ENCODE results near the gene KCP.

Gene KCP

DNA sequence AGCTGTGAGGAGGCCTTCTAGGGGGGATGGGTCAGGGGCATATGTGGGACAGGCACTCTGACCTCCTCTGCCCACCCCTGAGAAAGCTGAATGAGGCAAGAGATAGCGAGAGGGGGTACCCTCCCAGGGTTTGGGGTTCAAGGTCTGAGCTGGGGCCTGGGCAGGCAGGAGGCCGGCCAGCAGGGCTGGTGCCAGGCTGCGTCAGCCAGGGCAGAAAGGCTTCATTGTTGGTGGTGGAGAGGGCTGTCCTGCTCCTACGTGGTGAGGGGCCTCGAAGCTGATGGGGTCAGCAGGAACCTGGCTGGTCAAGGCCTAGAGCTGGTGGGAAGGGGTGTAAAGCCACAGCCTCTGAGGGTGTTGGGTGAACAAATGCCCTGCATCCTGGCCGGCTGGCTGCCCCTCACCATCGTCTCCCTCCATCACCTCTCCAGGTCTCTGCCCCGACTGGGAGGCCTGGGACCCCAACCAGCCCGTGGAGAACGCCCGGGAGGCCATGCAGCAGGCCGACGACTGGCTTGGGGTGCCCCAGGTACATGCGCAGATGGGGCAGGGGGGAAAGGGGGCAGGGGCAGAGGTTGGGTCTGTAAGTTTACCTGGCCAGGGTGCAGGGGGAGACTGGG is 73.7 kb downstream of the KCP start:
- DNase-seq, result no peak

DNA sequence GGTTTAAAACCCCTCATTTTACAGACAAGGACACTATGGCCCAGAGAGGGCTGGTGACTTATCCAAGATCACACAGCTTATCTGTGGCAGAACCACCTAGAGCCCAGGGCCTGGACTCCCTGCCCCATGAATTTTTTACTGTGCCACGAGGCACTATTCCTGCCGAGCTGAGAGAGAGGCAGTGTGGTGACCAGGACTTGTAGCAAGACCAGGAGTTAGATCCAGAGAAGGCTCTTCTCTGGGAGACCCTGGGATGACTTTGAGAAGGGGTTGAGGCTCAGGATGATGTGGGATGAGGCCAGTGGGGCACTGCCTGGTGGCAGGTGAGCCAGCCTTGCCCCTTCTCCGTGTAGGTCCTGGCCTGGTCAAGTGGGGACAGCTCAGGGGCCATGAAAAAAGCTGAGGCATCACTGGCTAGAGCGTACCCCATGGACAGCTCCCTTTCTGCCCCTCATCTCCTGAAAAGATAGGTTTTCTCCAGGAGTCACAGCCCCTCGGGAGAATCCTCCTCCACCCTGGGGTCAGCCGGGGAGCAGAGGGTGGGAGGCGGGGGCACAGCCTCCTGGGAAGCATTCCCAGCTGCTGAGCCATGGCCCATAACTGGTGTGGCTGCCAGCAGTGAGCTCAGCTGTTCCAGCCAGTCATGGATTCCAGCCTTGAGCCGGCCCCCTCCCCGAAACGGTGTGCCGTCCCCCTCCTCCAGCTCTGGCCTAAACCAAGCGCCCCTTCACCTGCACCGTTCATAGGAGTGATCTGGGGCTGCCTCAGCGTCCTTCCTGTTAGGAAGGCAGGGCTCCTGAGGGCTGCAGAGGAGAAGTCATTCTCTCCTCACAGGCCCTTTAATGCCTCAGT is 74.5 kb downstream of the KCP start:
- no peak for DNase-seq

DNA sequence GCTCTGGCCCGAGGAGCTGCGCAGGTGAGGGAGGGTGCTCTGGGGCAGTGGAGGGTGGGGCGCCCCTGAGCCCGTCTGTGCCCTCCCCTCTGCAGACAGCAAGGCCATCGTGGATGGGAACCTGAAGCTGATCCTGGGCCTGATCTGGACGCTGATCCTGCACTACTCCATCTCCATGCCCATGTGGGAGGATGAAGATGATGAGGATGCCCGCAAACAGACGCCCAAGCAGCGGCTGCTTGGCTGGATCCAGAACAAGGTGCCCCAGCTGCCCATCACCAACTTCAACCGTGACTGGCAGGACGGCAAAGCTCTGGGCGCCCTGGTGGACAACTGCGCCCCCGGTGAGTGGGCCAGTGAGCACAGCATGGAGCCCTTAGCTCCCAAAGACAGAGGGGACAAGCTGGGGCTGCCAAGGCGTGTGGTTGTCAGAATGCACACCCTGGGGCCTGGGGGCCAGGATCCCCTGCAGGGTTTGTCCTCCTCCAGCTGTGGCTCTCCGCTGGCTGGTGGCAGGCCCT is 75.2 kb downstream of the KCP start:
- DNase-seq, result no peak

DNA sequence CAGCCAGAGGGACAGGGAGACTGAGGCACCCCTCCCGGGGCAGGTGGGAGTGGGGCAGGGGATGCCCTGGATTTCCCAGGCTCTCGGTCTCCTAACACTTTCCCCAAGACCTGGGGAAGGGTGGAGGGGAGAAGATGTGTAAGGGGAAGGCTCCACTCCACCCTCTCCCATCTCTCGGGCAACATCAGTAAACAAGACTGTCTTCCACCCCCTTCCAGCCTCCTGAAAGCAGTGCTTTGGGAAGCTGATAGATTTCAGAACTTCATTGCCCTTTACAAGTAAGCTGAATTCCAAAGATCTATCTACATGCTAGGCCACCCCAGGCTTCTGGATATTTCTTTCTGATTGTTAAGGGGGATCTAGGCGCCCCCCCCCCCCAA is 76.6 kb downstream of the KCP start:
- DNase-seq, result no peak

DNA sequence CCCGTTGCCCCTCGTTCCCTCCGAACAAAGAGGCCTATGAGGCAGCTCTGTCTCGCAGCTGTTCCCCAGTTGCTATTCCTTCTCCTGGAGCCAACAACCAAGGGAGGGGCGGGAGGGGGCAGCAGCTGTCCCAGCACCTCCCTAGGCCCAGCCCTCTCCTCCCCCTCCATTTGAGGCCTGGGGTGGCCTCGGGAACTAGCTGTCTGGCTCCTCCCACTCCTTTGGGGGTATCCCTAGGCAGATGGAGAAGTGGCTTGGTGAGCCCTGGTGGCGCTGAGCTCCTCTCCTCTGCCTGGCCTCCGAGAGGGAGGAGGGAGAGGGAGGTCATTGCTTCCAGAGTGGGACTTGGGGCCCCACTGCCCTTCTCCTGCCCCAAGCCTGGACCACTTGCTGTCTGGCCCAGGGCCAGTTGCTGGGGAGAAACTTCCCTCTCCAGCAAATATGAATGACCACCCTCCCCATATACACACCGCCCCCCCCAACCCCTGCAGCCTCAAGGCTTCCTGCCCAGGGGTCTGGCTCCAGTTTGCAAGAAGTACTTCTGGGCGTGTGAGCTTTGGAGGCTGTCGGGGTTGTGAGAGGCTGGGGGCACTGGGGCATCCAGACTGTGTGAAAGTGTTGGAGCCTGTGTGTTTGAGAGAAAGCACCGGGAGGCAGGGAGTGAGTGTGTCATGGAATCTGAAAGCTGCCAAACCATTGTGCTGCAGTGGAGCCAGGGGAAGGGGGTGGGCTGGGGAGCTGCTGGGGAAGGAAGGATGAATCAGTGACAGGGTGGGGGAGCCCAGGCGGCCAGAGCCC is 77.2 kb downstream of the KCP start:
- peak; percentile 45 for DNase-seq

DNA sequence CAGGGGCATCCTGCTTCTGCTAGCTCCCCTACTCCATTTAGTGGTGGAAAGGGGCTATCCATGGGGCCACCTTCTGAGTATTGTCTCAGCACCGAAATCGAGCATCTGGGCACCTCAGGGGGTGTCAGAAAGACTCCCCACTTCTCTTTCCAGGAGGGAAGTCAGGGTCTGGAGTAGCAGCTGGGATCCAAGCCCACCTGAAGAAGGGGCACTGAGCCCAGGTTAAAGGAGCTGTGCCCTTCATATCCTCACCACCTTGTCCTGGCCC is 77.7 kb downstream of the KCP start:
- no peak for DNase-seq

DNA sequence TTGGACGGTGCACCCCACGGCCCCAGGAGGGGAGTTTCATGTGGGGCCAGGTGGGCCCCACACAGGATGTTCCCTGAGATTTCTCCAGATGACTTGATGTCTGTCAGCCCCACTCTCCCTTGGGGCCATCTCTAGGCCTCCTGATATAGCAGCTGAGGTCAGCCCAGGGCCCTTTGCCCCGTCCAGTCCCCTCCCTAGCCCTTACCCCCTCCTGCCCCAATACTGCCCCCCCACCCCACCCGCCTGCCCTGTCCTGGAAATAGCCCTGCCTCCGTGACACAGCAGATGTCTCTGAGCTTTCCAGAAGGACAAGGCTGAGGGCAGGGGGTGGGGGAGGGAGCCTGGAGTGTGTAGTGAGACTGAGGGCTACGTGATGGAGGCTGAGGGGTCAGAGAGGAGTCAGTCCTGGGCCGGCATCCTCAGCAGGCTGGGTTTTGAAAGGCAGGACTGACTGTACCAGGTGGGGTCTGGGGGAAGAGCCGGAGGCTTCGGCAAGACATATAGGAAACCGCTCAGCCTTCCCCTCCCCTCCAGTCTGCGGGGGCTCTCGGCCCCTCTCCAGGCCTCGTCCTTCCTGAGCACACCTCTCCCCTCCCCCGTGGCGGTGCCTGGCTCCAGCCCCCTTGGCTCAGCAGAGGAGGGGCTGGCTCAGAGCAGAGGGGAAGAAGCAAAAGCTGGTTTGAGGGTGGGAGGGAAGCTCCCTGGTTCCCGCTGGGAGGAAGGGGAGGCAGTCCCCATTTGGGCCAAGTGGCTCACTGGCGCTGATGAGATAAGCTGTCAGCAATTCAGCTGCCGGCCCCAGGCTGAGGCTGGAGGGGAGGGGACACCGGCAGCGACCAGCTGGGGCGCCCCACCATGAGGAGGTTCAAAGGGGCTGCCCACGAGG is 78.3 kb downstream of the KCP start:
- peak; percentile 38 for DNase-seq

DNA sequence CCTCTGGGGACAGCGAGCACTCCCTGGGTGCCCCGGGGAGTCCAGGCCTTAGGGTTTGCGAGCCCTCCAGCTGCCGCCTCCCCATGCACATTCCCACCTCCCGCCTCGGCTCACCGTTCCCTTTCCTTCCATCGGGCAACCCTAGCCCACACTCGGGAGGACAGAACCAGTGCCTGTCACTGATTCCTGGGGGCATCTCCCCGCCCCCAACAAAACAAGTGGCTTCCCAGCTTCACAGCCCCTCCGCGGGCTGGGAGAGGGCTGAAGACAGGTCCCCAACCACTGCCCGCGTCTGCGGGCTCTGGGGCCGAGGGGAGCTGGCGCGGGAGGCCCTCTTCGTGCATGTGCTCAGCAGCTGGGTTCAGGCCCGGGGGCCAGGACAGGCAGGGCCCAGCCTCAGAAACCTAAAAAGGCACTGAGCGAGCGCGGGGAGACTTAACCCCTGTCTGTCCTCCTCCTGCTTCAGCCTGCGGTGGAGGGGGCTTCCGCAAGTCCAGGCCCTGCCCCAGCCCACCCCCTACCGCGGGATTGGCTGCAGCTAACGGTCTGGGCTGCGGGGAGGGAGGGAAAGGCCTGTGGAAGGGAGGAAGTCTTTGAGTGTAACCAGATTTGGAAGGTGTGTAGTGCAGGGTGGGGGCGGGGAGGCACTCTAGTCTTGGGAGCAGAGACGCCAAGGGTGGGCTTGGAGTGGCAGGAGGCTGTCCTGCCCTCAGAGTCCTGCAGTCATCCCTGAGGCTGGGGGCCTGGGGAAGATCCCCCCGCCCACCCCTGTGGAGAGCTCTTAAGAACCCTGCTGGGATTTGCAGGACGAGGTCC is 79.1 kb downstream of the KCP start:
- DNase-seq, result no peak

DNA sequence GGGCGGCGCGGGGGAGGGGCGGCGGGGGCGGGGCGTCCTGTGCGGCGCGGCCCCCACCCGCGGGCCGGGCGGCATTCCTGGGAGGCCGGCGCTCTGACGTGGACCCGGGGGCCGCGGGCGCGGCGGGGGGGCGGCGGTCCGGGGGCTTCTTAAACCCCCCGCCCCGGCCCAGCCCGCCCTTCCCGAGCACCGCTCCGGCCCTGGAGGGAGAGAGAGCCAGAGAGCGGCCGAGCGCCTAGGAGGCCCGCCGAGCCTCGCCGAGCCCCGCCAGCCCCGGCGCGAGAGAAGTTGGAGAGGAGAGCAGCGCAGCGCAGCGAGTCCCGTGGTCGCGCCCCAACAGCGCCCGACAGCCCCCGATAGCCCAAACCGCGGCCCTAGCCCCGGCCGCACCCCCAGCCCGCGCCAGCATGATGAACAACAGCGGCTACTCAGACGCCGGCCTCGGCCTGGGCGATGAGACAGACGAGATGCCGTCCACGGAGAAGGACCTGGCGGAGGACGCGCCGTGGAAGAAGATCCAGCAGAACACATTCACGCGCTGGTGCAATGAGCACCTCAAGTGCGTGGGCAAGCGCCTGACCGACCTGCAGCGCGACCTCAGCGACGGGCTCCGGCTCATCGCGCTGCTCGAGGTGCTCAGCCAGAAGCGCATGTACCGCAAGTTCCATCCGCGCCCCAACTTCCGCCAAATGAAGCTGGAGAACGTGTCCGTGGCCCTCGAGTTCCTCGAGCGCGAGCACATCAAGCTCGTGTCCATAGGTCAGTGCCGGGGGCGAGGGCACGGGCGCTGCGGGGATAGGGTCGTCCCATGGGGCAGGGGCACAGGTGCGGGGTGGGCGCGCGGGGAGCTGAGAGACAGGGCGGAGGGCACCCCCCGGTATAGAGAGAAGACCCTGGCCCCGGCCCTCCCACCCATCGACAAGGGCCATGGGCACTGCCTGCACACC is 80.0 kb downstream of the KCP start, which contains the start of gene FLNC:
TSS of gene FLNC (plus strand) at position 176 of the 947 bp plus-strand sequence. CDS start at position 408, 232 bp downstream.
- no peak for DNase-seq

DNA sequence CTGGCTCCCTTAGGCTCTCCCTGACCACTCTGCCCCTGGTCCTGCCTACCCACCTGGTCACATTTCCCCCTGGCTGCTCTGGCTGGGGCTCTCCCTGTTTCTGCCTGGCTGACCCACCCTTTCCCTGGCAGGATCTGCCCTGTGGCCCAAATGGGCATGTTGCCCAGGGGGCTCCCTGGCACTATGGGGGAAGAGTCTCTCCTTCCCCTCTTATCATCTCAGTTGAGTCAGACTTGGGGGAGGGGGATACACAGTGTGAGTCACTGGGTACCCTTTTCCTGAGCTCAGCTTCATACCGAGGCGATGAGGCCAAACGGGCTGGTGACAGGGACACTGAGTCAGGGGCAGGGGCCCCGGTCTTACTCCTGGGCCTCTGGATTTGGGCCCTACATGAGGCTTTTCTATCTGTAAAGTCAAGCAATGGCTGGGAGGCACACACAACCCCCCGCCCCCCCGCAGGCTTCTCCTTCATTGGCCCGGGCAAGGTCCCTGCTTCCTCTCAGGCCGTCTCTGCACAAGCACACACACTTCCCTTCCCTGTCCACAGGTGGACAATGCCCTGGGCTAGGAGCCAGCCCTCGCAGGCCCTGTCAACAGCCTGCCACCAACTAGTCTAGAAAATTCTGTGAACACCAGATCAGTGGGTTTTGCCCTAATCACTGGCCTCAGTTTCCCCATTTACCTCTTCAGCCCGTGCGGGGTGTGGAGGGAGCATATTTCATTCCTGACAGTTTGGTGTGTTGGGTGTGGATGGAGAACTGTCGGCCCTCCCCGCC is 80.9 kb downstream of the KCP start:
- DNase-seq, result no peak

DNA sequence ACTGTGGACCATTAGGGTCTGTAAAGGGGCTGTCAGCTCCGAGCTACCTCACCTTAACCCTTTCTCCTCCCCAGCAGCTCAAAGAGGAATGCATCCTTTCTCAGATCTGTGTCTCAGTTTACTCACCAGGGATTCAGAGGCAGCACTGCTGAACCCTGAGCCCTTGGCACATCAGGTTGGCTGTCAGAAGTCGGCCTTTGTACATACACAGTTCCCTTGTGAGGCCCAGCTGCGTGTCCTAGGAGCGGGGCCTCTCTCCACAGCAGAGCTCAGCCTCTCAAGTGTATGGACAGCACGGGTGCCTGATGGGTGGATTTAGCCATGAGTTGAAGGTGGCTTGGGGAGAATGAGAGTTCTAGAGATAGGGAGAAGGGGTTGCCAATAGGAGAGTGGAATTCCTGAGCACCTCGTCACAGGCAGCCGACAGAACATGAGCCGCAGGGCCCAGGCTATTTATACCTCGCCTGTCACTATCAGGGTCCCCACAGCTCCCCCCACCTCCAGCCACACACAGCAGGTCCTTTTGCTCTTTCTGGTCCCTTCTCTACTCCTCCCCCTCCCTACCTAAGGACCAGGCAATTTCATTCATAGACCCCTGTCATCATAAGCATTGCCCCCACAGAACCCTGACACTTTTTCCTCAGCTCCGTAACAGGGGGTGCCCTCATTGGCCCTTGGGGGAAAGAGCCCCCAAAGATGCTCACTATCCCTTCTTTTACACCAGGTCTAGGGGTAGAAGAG is 82.4 kb downstream of the KCP start:
- no peak for DNase-seq

DNA sequence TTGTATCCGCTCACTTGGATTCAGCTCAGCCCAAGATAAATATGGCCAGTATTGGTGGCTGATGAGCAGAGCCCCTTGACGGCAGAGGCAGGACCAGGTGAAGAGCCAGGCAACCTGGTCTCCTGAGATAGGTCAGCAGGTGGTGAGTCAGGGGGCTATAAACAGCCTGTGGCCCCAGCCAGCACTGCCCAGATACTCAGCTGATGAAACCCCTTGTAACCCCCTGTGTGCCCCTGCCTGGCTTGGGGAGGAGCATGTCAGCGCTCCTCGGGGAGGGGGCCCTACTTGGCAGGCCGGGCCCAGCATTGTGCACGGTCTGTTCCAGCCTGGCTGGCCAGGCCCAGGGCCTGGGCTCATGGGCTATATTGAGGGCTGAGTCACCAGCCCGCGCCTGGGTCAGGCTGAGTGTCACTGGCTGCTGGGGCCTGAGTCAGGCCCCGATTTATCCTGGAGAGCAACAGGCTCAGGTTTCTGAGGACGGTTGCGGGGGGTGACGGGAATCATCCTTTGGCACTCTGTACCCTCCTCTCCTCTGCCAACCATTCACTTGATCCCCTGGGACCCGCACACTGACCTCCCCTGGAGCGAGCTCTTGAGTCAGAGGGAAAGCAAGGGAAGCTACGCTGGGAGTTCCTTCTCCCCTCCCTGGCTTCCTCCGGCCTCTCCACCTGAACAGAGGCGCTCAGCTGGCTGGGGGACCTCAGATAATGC is 83.1 kb downstream of the KCP start:
- no peak for DNase-seq

DNA sequence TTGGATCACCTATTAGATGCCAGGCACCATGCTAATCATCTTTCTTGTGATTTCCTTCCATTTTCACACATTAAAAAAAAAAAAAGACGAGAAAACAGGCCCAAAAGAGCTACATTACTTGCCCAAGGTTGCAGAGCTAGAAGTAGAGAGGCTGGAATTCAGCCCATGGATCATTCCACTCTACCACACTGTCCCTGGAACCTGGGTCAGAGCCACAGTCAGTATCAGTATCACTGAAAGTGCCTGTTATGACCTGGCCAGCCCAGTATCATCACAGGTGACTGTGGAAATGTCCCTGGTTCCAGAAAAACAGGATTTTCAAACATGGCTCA is 83.6 kb downstream of the KCP start:
- DNase-seq, result no peak
